ENCODE data around the gene HTRA3. TPM values are rescaled to one million over a fixed set of nuclear protein-coding genes. Genes with fewer than 3 reads are reported as not detected.
"Not testable (repeated sequence)": the region's sequence is repeated elsewhere in the genome, so short reads cannot be mapped to it uniquely, and the experiment has no call there.

Gene HTRA3
- total RNA-seq, 1 experiment from 2014 or later: not detected

GRCh38 chr4:8333726-8334460, 64.3 kb downstream of the HTRA3 start:
- Histone ChIP-seq H3K9me3 (ENCODE audit: low read length) (no peaks in the 10 kb centered on the region), H3K9ac (ENCODE audit: low read length) (no peak overlapping the region), H3K4me2 (ENCODE audit: low read depth, low read length, poor library complexity, severe bottlenecking) (no peak overlapping the region), H3K36me3 (ENCODE audit: insufficient read depth, low read length) (no peaks in the 10 kb centered on the region), H3K4me1 (ENCODE audit: low read length) (no peaks in the 10 kb centered on the region), H3K79me2 (ENCODE audit: low read length) (no peaks in the 10 kb centered on the region), H3K9me2 (replicated peaks; ENCODE audit: insufficient read depth, low read length) (no peaks in the 10 kb centered on the region), H4K20me1 (ENCODE audit: insufficient read depth, low read depth, low read length) (no peaks in the 10 kb centered on the region), H3K4me3 (ENCODE audit: low read length) (no peak overlapping the region), H3K27me3 (ENCODE audit: low read length) (no peaks in the 10 kb centered on the region), H2AFZ (ENCODE audit: low read length) (no peak overlapping the region), H3K27ac (ENCODE audit: low read length) (no peak overlapping the region)
- DNase-seq: no peak

- H2AFZ ChIP-seq (ENCODE audit: low read length): no peak overlapping the region
- no peak overlapping the region for H3K4me2 ChIP-seq (ENCODE audit: low read depth, low read length, poor library complexity, severe bottlenecking)
- H3K36me3 ChIP-seq (ENCODE audit: insufficient read depth, low read length): no peaks in the 10 kb centered on the region
- H3K4me1 ChIP-seq (ENCODE audit: low read length): no peaks in the 10 kb centered on the region
- H3K9ac ChIP-seq (ENCODE audit: low read length): no peak overlapping the region
- H3K4me3 ChIP-seq (ENCODE audit: low read length): no peak overlapping the region
- H3K79me2 ChIP-seq (ENCODE audit: low read length): no peaks in the 10 kb centered on the region
- no peaks in the 10 kb centered on the region for H3K9me3 ChIP-seq (ENCODE audit: low read length)
- no peak for DNase-seq
- no peaks in the 10 kb centered on the region for H4K20me1 ChIP-seq (ENCODE audit: insufficient read depth, low read depth, low read length)
- H3K27ac ChIP-seq (ENCODE audit: low read length): no peak overlapping the region
- H3K9me2 ChIP-seq (replicated peaks; ENCODE audit: insufficient read depth, low read length): no peaks in the 10 kb centered on the region
- no peaks in the 10 kb centered on the region for H3K27me3 ChIP-seq (ENCODE audit: low read length)
Observed at GRCh38 chr4:8334786-8335460, 65.4 kb downstream of the HTRA3 start.

DNA sequence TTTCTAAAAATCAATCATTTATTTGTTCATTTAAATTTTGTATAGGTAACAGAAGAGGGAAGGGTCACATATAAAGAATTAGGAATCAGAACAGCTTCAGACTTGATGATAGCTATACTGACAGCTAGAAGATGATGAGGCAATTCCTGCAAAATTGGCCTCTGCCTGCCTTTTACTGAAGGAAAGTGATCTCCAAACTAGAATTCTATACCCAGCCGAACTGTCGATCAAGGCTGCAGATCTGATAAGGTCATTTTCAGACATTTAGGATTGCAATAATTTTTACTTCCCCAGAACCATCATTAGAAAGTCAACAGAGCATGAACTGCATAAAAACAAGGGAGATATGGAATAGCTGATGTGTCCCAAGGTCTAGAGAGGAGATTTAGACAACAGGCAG, 66.3 kb downstream of the HTRA3 start:
- no peak overlapping the region for H3K9ac ChIP-seq (ENCODE audit: low read length)
- H3K79me2 ChIP-seq (ENCODE audit: low read length): no peaks in the 10 kb centered on the region
- no peaks in the 10 kb centered on the region for H3K9me3 ChIP-seq (ENCODE audit: low read length)
- H3K27me3 ChIP-seq (ENCODE audit: low read length): no peaks in the 10 kb centered on the region
- no peaks in the 10 kb centered on the region for H3K9me2 ChIP-seq (replicated peaks; ENCODE audit: insufficient read depth, low read length)
- H3K36me3 ChIP-seq (ENCODE audit: insufficient read depth, low read length): no peaks in the 10 kb centered on the region
- no peak overlapping the region for H3K27ac ChIP-seq (ENCODE audit: low read length)
- no peaks in the 10 kb centered on the region for H3K4me1 ChIP-seq (ENCODE audit: low read length)
- no peaks in the 10 kb centered on the region for H4K20me1 ChIP-seq (ENCODE audit: insufficient read depth, low read depth, low read length)
- H2AFZ ChIP-seq (ENCODE audit: low read length): no peak overlapping the region
- DNase-seq: no peak
- H3K4me3 ChIP-seq (ENCODE audit: low read length): no peak overlapping the region
- H3K4me2 ChIP-seq (ENCODE audit: low read depth, low read length, poor library complexity, severe bottlenecking): no peak overlapping the region

GRCh38 chr4:8336412-8337075, 67.0 kb downstream of the HTRA3 start:
- Histone ChIP-seq H3K4me2 (ENCODE audit: low read depth, low read length, poor library complexity, severe bottlenecking) (no peak overlapping the region), H3K9me3 (ENCODE audit: low read length) (no peaks in the 10 kb centered on the region), H3K4me1 (ENCODE audit: low read length) (no peaks in the 10 kb centered on the region), H3K27me3 (ENCODE audit: low read length) (no peaks in the 10 kb centered on the region), H2AFZ (ENCODE audit: low read length) (no peak overlapping the region), H3K4me3 (ENCODE audit: low read length) (no peak overlapping the region), H3K9ac (ENCODE audit: low read length) (no peak overlapping the region), H3K9me2 (replicated peaks; ENCODE audit: insufficient read depth, low read length) (no peaks in the 10 kb centered on the region), H3K27ac (ENCODE audit: low read length) (no peak overlapping the region), H4K20me1 (ENCODE audit: insufficient read depth, low read depth, low read length) (no peaks in the 10 kb centered on the region), H3K36me3 (ENCODE audit: insufficient read depth, low read length) (no peaks in the 10 kb centered on the region), H3K79me2 (ENCODE audit: low read length) (no peaks in the 10 kb centered on the region)
- DNase-seq: no peak

GRCh38 chr4:8338351-8338961, 68.9 kb downstream of the HTRA3 start:
- H3K36me3 ChIP-seq (ENCODE audit: insufficient read depth, low read length): no peaks in the 10 kb centered on the region
- H3K4me1 ChIP-seq (ENCODE audit: low read length): no peaks in the 10 kb centered on the region
- H3K27ac ChIP-seq (ENCODE audit: low read length): no peak overlapping the region
- no peak overlapping the region for H3K9ac ChIP-seq (ENCODE audit: low read length)
- H3K4me2 ChIP-seq (ENCODE audit: low read depth, low read length, poor library complexity, severe bottlenecking): no peak overlapping the region
- H2AFZ ChIP-seq (ENCODE audit: low read length): no peak overlapping the region
- H4K20me1 ChIP-seq (ENCODE audit: insufficient read depth, low read depth, low read length): no peaks in the 10 kb centered on the region
- no peaks in the 10 kb centered on the region for H3K9me2 ChIP-seq (replicated peaks; ENCODE audit: insufficient read depth, low read length)
- no peaks in the 10 kb centered on the region for H3K79me2 ChIP-seq (ENCODE audit: low read length)
- DNase-seq: no peak
- no peak overlapping the region for H3K4me3 ChIP-seq (ENCODE audit: low read length)
- H3K27me3 ChIP-seq (ENCODE audit: low read length): no peaks in the 10 kb centered on the region
- H3K9me3 ChIP-seq (ENCODE audit: low read length): no peaks in the 10 kb centered on the region

GRCh38 chr4:8340781-8341241, 71.3 kb downstream of the HTRA3 start:
- no peaks in the 10 kb centered on the region for H4K20me1 ChIP-seq (ENCODE audit: insufficient read depth, low read depth, low read length)
- no peak overlapping the region for H3K4me3 ChIP-seq (ENCODE audit: low read length)
- no peaks in the 10 kb centered on the region for H3K9me3 ChIP-seq (ENCODE audit: low read length)
- no peaks in the 10 kb centered on the region for H3K36me3 ChIP-seq (ENCODE audit: insufficient read depth, low read length)
- H3K4me2 ChIP-seq (ENCODE audit: low read depth, low read length, poor library complexity, severe bottlenecking): no peak overlapping the region
- no peak overlapping the region for H3K27ac ChIP-seq (ENCODE audit: low read length)
- no peaks in the 10 kb centered on the region for H3K79me2 ChIP-seq (ENCODE audit: low read length)
- H3K9me2 ChIP-seq (replicated peaks; ENCODE audit: insufficient read depth, low read length): no peaks in the 10 kb centered on the region
- H3K27me3 ChIP-seq (ENCODE audit: low read length): no peaks in the 10 kb centered on the region
- DNase-seq: no peak
- H3K4me1 ChIP-seq (ENCODE audit: low read length): no peaks in the 10 kb centered on the region
- H2AFZ ChIP-seq (ENCODE audit: low read length): no peak overlapping the region
- no peak overlapping the region for H3K9ac ChIP-seq (ENCODE audit: low read length)

GRCh38 chr4:8341281-8341680, 71.7 kb downstream of the HTRA3 start:
- not testable (repeated sequence) for H3K27ac ChIP-seq (ENCODE audit: low read length); H3K9me3 ChIP-seq (ENCODE audit: low read length); H4K20me1 ChIP-seq (ENCODE audit: insufficient read depth, low read depth, low read length); H3K4me3 ChIP-seq (ENCODE audit: low read length); H3K9me2 ChIP-seq (replicated peaks; ENCODE audit: insufficient read depth, low read length); H3K4me1 ChIP-seq (ENCODE audit: low read length); DNase-seq; H3K4me2 ChIP-seq (ENCODE audit: low read depth, low read length, poor library complexity, severe bottlenecking); H2AFZ ChIP-seq (ENCODE audit: low read length); H3K27me3 ChIP-seq (ENCODE audit: low read length); H3K9ac ChIP-seq (ENCODE audit: low read length); H3K36me3 ChIP-seq (ENCODE audit: insufficient read depth, low read length); H3K79me2 ChIP-seq (ENCODE audit: low read length)

- Histone ChIP-seq H3K4me2 (ENCODE audit: low read depth, low read length, poor library complexity, severe bottlenecking) (no peak overlapping the region), H3K9ac (ENCODE audit: low read length) (no peak overlapping the region), H2AFZ (ENCODE audit: low read length) (no peak overlapping the region), H3K9me2 (replicated peaks; ENCODE audit: insufficient read depth, low read length) (no peaks in the 10 kb centered on the region), H3K4me1 (ENCODE audit: low read length) (no peaks in the 10 kb centered on the region), H3K9me3 (ENCODE audit: low read length) (no peaks in the 10 kb centered on the region), H4K20me1 (ENCODE audit: insufficient read depth, low read depth, low read length) (no peaks in the 10 kb centered on the region), H3K27ac (ENCODE audit: low read length) (no peak overlapping the region), H3K27me3 (ENCODE audit: low read length) (no peaks in the 10 kb centered on the region), H3K36me3 (ENCODE audit: insufficient read depth, low read length) (no peaks in the 10 kb centered on the region), H3K4me3 (ENCODE audit: low read length) (no peak overlapping the region), H3K79me2 (ENCODE audit: low read length) (no peaks in the 10 kb centered on the region)
- DNase-seq: no peak
Observed at GRCh38 chr4:8341691-8342090, 72.1 kb downstream of the HTRA3 start.
